MCF 10A (cell line): Measurements from ENCODE around the gene KCNMA1. TPM values are rescaled to one million over a fixed set of nuclear protein-coding genes. Genes with fewer than 3 reads are reported as not detected.

ENCODE experiments used
- BruUV-seq: library from RNA; stranded (reverse); fragments of 400-500 nt; replicated peaks from 2 replicates; lab custom pipeline; 2021; lab: Mats Ljungman, UMichigan
- CTCF ChIA-PET: fragments of 300-600 bp; sonication (Branson Sonifier 250); formaldehyde crosslinking; extraction: SDS; loops from one replicate; lab custom pipeline; 2021; ENCODE audit warnings: antibody characterized with exemption, inconsistent platforms; lab: Yijun Ruan, JAX
- POLR2A ChIA-PET: fragments of 300-600, 350-650 bp; sonication (Branson Sonifier 250); formaldehyde crosslinking; extraction: SDS; loops from one replicate; lab custom pipeline; 2020; ENCODE audit warnings: antibody characterized with exemption, inconsistent platforms; lab: Yijun Ruan, JAX
- DNase-seq: peaks from one replicate; pipeline ENCODE4 v3.0.0-alpha.2; 2018; ENCODE audit not compliant: unreplicated experiment
- H3K27ac Mint-ChIP-seq: one replicate; pipeline ENCODE4 v1.8.0; 2022; ENCODE audit warnings: mild to moderate bottlenecking, low read depth, mixed read lengths; ENCODE audit not compliant: unreplicated experiment
- H3K27me3 Mint-ChIP-seq: one replicate; pipeline ENCODE4 v1.8.0; 2022; ENCODE audit warnings: mixed read lengths; ENCODE audit not compliant: insufficient read depth, unreplicated experiment
- H3K36me3 Mint-ChIP-seq: one replicate; pipeline ENCODE4 v1.8.0; 2022; ENCODE audit warnings: mild to moderate bottlenecking, moderate library complexity, mixed read lengths; ENCODE audit not compliant: insufficient read depth, unreplicated experiment
- H3K4me1 Mint-ChIP-seq: one replicate; pipeline ENCODE4 v1.8.0; 2022; ENCODE audit warnings: mixed read lengths; ENCODE audit not compliant: insufficient read depth, unreplicated experiment
- H3K4me3 Mint-ChIP-seq: one replicate; pipeline ENCODE4 v1.8.0; 2022; ENCODE audit warnings: mild to moderate bottlenecking, moderate library complexity, mixed read lengths; ENCODE audit not compliant: unreplicated experiment
- H3K9me3 Mint-ChIP-seq: one replicate; pipeline ENCODE4 v1.8.0; 2022; ENCODE audit warnings: mixed read lengths; ENCODE audit not compliant: unreplicated experiment
- CTCF ChIP-seq: fragments of 200-600 bp; IDR thresholded peaks from one replicate; pipeline ENCODE4 v1.8.0; 2022; ENCODE audit warnings: antibody characterized with exemption, mild to moderate bottlenecking; ENCODE audit not compliant: unreplicated experiment
- intact Hi-C: fragments of 100-400 bp; cut with micrococcal nuclease; formaldehyde crosslinking; loops from 2 replicates; pipeline ENCODE4 v1.14.1; 2022
- total RNA-seq: library from RNA; stranded (reverse); gene quantifications from 2 replicates; pipeline ENCODE4 v1.2.3, GENCODE V29; 2022

The KCNMA1 gene
- total RNA-seq, 1 experiment from 2014 or later: 7.5 TPM

GRCh38 chr10:77071001-77071511 is 566.6 kb downstream of the KCNMA1 start:
- no peaks in the 10 kb centered on the region for H3K27me3 Mint-ChIP-seq
- CTCF ChIA-PET: no interaction called here
- POLR2A ChIA-PET: interaction anchor here (0.6 kb wide), 1 partner anchor 859 kb away, joined by 3 read pairs; no protein-coding TSS in a partner anchor
- no peaks in the 10 kb centered on the region for H3K4me1 Mint-ChIP-seq
- H3K4me3 Mint-ChIP-seq: no peak overlapping the region
- H3K36me3 Mint-ChIP-seq: no peaks in the 10 kb centered on the region
- TF ChIP-seq CTCF: no peak
- BruUV-seq: no TSS peak
- intact Hi-C loops: no loop called here
- no peak for DNase-seq
- no peaks in the 10 kb centered on the region for H3K9me3 Mint-ChIP-seq
- no peak overlapping the region for H3K27ac Mint-ChIP-seq

- intact Hi-C loops: no loop called here
- DNase-seq: no peak
- H3K9me3 Mint-ChIP-seq: no peaks in the 10 kb centered on the region
These were observed 567.3 kb downstream of the KCNMA1 start for GRCh38 chr10:77070346-77070745.

GRCh38 chr10:77068969-77069368 is 568.6 kb downstream of the KCNMA1 start:
- H3K27ac Mint-ChIP-seq: no peak overlapping the region
- H3K4me3 Mint-ChIP-seq: no peak overlapping the region
- H3K27me3 Mint-ChIP-seq: no peaks in the 10 kb centered on the region
- CTCF ChIA-PET: no interaction called here
- no TSS peak for BruUV-seq
- POLR2A ChIA-PET: interaction anchor here (0.7 kb wide), 1 partner anchor 9 kb away, joined by 4 read pairs; no protein-coding TSS in a partner anchor
- H3K36me3 Mint-ChIP-seq: no peaks in the 10 kb centered on the region
- H3K9me3 Mint-ChIP-seq: no peaks in the 10 kb centered on the region
- no peak for DNase-seq
- TF ChIP-seq CTCF: no peak
- intact Hi-C loops: no loop called here
- no peaks in the 10 kb centered on the region for H3K4me1 Mint-ChIP-seq

More at GRCh38 chr10:77070346-77070745, 567.3 kb downstream of the KCNMA1 start:
- H3K4me3 Mint-ChIP-seq: no peak overlapping the region
- no peaks in the 10 kb centered on the region for H3K36me3 Mint-ChIP-seq
- ChIA-PET POLR2A (no interaction called here), CTCF (interaction anchor here (0.6 kb wide), 1 partner anchor 112 kb away, joined by 5 read pairs; no protein-coding TSS in a partner anchor)
- no TSS peak for BruUV-seq
- H3K4me1 Mint-ChIP-seq: no peaks in the 10 kb centered on the region
- H3K27me3 Mint-ChIP-seq: no peaks in the 10 kb centered on the region
- no peak for TF ChIP-seq CTCF
- H3K27ac Mint-ChIP-seq: no peak overlapping the region

GRCh38 chr10:77068272-77068671 is 569.3 kb downstream of the KCNMA1 start:
- ChIA-PET CTCF (no interaction called here), POLR2A (no interaction called here)
- Mint-ChIP-seq H3K27me3 (no peaks in the 10 kb centered on the region), H3K36me3 (no peaks in the 10 kb centered on the region), H3K9me3 (no peaks in the 10 kb centered on the region), H3K4me3 (no peak overlapping the region), H3K4me1 (no peaks in the 10 kb centered on the region), H3K27ac (no peak overlapping the region)
- no peak for DNase-seq
- intact Hi-C loops: no loop called here
- no TSS peak for BruUV-seq
- TF ChIP-seq CTCF: no peak
